HFF-Myc (cell line): Measurements from ENCODE around the gene STK40.

Experiments used
- DNase-seq: peaks from one replicate; pipeline ENCODE4 v3.0.0-alpha.2; 2011; ENCODE audit warnings: low read depth; ENCODE audit errors: extremely low read depth
- H3K4me3 ChIP-seq: replicated peaks from 2 replicates; pipeline ENCODE4 v1.5.1; 2011; ENCODE audit warnings: low read depth, mild to moderate bottlenecking, control low read depth, low read length
- TF ChIP-seq, protein P1 (sequence below): IDR thresholded peaks from 2 replicates; pipeline ENCODE4 v1.5.1; 2012; ENCODE audit warnings: mild to moderate bottlenecking, low read depth, low read length, control low read depth; ENCODE audit errors: missing control alignments

Gene STK40

DNA sequence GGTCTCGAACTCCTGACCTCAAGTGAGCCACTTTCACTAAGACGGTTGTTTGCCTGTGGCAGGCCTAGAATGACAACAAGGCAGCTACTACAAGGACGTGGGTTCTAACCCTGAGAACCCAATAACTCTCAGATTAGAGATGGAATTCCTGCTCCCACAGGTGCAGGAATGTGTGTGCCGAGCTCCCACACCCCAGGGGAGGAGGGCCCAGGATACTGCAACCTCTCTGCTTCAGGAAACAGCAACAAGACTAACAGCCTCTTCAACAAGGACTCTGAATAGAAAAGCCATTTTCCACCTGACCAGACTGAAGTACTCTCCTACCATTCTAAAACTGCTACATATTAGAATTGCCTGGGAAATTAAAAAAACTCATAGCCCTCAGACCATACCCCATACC is 7.1 kb upstream of the STK40 start:
- no peak for DNase-seq
- TF ChIP-seq, protein P1, sequence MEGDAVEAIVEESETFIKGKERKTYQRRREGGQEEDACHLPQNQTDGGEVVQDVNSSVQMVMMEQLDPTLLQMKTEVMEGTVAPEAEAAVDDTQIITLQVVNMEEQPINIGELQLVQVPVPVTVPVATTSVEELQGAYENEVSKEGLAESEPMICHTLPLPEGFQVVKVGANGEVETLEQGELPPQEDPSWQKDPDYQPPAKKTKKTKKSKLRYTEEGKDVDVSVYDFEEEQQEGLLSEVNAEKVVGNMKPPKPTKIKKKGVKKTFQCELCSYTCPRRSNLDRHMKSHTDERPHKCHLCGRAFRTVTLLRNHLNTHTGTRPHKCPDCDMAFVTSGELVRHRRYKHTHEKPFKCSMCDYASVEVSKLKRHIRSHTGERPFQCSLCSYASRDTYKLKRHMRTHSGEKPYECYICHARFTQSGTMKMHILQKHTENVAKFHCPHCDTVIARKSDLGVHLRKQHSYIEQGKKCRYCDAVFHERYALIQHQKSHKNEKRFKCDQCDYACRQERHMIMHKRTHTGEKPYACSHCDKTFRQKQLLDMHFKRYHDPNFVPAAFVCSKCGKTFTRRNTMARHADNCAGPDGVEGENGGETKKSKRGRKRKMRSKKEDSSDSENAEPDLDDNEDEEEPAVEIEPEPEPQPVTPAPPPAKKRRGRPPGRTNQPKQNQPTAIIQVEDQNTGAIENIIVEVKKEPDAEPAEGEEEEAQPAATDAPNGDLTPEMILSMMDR: no peak
- no peak overlapping the region for H3K4me3 ChIP-seq

DNA sequence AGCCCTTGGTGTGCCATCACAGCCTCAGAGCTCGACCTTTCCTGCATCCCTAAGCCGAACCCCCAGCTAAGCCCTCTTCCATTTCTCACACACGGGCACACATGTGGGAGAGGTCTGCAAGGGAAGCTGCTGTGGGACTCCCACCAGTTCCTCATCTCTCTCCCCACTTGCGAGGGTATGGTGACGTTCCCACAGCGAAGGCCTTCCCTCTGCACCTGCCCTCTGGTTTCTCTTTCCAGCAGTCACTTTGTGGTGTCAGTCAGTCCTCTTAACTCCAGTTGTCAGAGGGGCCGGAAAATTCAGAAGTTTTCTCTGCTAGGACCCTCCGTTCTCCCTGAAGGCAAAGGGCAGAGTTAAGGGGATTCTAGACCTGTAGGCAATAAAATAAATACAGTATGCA is 5.5 kb upstream of the STK40 start:
- H3K4me3 ChIP-seq: no peak overlapping the region
- DNase-seq: no peak
- TF ChIP-seq, protein P1: no peak

DNA sequence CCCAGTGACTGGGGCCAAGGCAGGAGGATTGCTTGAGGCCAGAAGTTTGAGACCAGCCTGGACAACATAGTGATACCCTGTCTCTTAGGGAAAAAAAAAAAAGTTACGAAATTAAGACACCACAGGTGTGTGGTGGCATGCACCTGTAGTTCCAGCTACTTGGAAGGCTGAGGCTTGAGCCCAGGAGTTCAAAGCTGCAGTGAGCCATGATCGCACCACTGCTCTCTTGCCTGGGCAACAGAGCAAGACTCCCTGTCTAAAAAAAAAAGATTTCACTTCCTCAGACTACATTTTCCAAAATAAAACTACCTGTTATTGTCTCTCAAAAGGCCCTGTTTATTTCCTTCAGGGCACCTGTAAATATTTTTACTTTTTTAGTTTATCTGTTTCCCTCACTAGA is 4.7 kb upstream of the STK40 start:
- TF ChIP-seq, protein P1: no peak
- no peak for DNase-seq
- no peak overlapping the region for H3K4me3 ChIP-seq

DNA sequence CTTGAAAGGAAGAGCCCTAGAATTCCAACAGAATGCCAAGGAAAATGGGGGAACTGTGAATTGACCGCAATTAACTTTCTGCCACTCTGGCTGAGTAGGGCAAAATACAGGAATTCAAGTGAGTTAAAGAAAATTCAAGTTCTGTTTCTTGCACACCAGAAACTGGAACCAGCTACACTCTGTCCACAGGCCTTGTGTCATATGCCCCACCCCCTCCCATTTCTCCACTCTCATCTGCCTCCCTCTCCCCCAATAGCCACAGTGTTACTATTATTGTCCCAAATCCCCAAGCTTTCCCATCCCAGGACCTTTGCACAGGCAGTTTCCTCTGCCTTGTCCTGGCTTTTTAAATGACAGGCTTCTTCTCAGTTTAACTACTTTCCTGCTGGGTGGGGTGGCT is 4.3 kb upstream of the STK40 start:
- no peak overlapping the region for H3K4me3 ChIP-seq
- TF ChIP-seq, protein P1: no peak
- no peak for DNase-seq

DNA sequence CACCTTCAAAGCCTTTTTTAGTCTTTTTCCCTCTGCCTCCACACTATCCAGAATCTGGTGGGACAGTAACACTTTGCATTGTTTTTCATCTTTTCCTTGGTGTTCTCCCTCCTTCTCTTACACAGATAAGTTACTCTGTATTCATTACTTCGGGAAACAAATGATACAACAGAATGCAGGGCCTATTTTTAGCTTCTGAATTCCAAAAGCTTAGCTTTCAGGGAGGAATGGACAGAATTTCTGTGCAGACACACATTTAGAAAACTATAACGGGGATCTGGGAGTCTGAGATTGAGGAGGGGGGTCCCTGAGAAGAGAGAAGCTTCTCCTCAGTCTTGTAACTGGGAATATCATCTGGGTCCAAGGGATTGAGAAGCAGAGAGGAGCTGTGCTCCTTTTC is 3.5 kb upstream of the STK40 start:
- TF ChIP-seq, protein P1: no peak
- DNase-seq: no peak
- H3K4me3 ChIP-seq: no peak overlapping the region

DNA sequence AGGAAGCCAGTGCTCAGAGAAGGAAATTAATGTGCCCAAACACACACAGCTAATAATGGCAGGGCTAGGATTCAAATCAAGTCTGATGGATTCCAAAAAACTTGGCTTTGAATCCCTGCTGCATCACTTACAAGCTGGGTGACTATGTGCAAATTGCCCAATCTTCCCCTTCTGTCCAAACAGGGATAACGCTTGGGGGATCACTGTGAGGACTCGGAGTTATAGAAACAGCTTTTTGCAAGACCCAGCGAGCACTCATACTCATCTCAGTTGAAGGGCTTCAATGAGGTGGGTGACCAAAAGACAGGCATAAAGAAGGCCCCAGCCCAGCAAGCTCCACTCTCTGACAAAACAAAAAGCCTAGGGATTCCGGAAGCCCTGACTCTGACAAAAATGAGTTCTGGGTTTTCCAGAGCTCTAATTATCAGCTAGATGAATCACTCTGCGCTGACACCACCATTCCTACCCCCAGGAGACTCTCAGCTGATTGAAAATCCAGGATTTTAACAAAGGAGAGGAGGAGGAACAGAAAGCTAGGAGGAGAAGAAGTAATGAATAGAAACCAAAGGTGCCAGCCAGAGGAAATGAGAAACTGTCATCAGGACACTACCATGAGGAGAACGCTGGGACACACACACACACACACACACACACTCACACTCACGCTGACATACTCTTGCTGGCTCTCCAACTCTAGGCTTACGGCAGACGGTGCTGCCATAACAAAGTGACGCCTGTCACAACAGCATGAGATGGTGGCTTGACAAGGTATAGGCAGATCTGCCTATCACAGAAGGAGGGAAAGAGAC is 1.6 kb upstream of the STK40 start:
- TF ChIP-seq, protein P1: no peak
- DNase-seq: no peak
- peak overlapping the region; percentile 49 for H3K4me3 ChIP-seq
